GM12872 (cell line): ENCODE measurements around the gene TMEM184B.

Source experiments
- TF ChIP-seq, protein P1 (sequence below): IDR thresholded peaks from 3 replicates; pipeline ENCODE4 v1.5.1; 2011; ENCODE audit warnings: low read depth, mild to moderate bottlenecking, low read length, moderate library complexity; ENCODE audit not compliant: insufficient read depth

TMEM184B gene

DNA sequence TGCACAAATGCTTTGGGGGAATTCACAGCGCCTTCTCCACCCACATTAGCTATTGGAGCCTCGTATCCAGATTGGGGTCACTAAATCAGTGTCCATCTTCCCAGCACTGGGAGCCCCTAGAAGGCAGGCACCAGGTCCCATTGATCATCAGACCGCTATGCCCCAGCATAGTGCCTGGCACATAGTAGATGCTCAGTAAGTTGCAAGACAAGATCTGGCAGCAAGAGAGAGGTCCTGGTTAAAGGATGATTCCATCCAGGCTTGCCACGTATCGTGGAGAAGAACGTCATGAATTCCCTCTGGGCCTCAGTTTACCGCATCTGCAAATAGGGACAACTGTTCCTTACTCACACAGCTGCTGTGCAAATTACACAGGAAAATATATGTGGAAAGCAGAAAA lies 1.7 kb downstream of the TMEM184B start:
- TF ChIP-seq, protein P1, sequence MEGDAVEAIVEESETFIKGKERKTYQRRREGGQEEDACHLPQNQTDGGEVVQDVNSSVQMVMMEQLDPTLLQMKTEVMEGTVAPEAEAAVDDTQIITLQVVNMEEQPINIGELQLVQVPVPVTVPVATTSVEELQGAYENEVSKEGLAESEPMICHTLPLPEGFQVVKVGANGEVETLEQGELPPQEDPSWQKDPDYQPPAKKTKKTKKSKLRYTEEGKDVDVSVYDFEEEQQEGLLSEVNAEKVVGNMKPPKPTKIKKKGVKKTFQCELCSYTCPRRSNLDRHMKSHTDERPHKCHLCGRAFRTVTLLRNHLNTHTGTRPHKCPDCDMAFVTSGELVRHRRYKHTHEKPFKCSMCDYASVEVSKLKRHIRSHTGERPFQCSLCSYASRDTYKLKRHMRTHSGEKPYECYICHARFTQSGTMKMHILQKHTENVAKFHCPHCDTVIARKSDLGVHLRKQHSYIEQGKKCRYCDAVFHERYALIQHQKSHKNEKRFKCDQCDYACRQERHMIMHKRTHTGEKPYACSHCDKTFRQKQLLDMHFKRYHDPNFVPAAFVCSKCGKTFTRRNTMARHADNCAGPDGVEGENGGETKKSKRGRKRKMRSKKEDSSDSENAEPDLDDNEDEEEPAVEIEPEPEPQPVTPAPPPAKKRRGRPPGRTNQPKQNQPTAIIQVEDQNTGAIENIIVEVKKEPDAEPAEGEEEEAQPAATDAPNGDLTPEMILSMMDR, result no peak

DNA sequence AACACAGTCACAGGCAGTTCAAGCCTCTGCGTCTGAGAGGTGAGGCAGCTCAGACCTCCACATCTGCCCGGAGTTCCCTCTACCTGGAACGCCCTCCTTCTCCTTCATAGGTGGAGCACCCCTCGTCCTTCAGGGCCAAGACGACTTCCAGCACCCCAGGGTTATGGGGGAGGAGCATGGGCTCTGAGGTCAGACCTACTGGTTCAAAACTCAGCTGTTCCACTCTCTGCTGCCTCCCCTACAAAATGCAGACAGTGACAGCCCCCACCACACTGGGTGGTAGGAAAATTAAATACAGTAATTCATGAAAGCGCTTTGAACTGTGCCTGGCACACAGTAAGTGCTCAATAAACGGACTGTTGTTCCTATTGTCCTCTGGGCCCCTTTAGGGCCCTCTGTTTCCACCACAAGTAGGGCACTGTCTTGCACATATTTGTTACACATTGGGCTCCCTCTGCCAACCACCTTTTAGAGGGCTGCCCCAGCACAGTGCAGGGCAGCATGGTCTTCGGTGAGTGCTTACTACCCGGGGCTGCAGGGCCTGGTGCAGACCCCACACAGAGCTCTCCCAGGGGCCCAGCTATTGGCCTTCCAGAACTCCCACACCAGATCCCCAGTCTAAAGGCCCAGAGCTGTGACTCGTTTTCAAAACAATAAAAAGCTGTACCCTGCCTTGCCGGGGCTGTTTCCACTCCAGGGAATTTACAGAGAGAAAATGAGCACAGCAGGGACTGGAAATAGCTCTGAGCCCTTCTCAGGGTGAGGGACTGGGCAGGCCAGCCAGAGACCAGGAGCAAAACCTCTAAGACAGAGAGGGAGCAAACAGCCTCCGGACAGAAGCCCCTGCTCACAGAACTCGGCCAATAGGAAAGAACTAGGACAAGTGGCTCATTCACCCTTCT lies 2.5 kb downstream of the TMEM184B start:
- TF ChIP-seq, protein P1, result no peak

DNA sequence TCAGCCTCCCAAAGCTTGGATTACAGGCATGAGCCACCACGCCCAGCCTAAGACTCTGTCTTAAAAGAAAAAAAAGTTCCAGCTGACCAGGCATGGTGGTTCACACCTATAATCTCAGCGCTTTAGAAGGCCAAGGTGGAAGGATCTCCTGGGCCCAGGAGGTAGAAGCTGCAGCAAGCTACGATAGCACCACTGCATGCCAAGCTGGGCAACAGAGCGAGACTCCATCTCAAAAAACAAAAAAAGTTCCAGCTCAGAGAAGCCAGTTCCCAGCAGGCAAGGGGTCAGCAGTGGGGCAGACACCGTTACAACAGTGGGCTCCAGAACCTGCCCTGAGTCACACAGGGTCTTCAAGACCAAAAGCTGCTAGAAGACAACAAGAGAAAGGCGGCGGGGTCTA lies 3.3 kb downstream of the TMEM184B start:
- TF ChIP-seq, protein P1, result no peak

DNA sequence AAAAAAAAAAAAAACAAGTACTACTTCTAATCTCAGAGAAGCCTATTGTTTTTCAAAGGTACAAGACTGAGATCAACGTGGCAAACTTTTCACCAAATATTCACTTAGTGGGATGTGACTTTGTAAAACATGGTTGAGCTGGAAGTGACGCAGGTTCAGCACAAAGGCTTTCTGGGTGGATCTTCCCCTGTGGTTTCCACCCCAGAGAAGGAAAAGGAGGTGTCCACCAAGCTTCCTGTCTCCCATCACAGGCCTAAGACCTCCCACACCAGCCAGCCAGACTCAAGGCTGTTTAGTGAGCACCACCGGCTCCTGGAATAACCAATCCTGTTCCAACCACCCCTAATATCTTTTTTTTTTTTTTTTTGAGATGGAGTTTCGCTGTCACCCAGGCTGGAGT lies 5.7 kb downstream of the TMEM184B start:
- TF ChIP-seq, protein P1, result no peak

DNA sequence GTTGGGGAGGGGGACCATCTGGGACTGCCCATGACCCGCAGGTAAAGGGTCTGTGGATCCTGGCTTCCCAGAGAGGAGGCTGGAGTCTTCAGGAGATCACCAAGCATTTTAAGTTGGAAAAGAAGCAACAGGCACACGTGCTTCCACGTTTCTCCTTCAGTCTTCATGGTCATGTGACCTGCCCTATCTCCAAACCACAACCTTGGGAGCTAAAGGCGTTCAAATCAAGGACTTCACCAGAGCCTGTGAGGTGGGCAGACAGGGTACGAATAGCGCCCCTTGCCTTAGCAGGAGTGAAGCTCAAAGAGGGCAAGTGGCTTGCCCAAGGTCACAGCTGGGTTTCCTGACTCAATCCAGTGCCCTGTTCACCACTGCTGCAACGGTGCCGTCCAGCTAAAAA lies 6.7 kb downstream of the TMEM184B start:
- TF ChIP-seq, protein P1, result no peak

DNA sequence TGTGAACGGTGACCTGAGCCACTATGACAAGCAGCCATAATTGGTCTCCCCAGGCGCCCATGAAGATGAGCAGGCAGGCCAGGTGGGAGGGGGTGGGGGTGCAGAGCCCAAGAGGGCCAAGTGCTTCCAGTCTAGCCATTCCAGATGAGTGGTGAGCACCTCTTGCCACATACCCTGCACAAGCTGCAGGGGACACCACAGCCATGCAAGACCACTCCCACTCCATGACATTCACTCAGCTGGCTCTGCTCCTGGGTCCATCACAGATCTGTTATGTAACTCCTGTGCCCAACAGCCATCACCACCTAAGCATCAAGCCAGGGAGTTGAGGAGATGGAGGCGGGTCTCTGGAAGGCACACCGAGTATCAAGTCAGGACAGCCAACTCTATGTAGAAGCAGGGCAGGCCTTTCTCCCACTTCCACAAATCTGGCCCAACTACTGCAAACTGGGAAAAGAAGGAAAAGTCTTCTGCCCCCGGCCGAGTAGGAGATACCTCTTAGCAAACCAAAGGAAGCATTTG lies 8.4 kb downstream of the TMEM184B start:
- TF ChIP-seq, protein P1, result no peak

DNA sequence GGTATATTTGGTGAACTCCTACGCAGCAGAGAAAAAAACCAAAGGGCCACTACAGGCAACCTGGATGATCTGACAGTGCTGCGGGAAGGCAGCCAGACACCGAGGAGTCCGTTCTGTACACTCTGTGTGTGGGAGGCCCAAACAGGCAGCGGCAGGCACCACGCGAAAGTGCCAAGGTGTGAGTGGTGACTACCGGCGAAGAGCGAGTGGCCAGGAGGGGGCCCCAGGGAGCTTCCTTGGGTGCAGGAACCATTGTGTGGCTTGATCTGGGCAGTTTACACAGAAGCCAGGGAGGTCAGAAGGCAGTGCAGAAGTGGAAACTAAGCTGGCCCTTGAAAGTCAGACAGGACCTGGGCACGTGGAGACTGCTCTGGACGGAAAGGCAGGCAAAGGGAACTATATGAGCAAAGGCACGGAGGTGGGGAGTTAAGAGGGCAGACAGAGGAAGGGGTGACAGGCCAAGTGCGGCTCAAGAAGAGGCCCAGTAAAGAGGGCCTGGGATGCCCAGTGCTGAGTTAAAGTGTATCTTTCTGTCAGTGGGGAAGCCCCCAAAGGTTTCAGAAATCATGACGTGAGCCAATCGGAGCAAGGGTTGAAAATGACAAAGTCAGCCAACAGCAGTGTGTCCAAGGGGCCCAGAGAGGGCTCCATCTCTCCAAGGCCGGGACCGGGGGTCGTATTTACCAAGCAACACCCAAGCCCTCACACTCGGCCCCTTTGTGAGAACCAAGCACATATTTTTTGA lies 10.6 kb downstream of the TMEM184B start:
- TF ChIP-seq, protein P1, result peak; percentile 84
